ENCODE measurements around the gene KRTAP1-5.
A peak's percentile ranks its signal among the peaks of the same experiment; 100 is the strongest.
"Not testable (repeated sequence)": the region's sequence is repeated elsewhere in the genome, so short reads cannot be mapped to it uniquely, and the experiment has no call there.

Gene KRTAP1-5

DNA sequence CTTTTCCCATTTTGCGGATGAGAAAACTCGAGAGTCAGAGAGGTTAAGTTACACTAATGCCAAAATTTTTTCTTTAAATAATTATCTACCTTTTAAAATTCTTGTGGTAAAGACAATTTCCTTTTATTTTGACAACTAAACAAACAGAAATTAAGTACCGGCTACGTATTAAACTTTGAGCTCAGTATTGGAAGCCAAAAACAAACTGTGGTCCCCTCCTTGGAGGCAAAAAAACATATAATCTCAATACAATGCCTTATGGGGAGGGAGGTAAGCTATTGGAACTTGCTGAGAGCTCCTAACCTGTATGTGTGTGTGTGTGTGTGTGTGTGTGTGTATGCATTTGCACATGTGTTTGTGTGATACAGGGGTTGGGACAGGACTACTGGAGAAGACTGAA is 36.4 kb upstream of the KRTAP1-5 start:
- Histone ChIP-seq H3K4me3 (ENCODE audit: severe bottlenecking) (no peak overlapping the region), H3K36me3 (ENCODE audit: low read depth) (no peaks in the 10 kb centered on the region), H3K27me3 (ENCODE audit: insufficient read depth, poor library complexity, severe bottlenecking) (no peaks in the 10 kb centered on the region), H3K4me1 (ENCODE audit: insufficient read depth, poor library complexity, severe bottlenecking) (peaks cover 46% of the 10 kb centered on the region), H3K27ac (ENCODE audit: poor library complexity, severe bottlenecking) (no peak overlapping the region), H3K9me3 (ENCODE audit: severe bottlenecking) (no peaks in the 10 kb centered on the region)
- TF ChIP-seq, protein P1, sequence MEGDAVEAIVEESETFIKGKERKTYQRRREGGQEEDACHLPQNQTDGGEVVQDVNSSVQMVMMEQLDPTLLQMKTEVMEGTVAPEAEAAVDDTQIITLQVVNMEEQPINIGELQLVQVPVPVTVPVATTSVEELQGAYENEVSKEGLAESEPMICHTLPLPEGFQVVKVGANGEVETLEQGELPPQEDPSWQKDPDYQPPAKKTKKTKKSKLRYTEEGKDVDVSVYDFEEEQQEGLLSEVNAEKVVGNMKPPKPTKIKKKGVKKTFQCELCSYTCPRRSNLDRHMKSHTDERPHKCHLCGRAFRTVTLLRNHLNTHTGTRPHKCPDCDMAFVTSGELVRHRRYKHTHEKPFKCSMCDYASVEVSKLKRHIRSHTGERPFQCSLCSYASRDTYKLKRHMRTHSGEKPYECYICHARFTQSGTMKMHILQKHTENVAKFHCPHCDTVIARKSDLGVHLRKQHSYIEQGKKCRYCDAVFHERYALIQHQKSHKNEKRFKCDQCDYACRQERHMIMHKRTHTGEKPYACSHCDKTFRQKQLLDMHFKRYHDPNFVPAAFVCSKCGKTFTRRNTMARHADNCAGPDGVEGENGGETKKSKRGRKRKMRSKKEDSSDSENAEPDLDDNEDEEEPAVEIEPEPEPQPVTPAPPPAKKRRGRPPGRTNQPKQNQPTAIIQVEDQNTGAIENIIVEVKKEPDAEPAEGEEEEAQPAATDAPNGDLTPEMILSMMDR (IDR thresholded peaks at IDR 0.05; ENCODE audit: poor library complexity, severe bottlenecking): no peak
- ATAC-seq (ENCODE audit: low read depth) (no peak), DNase-seq (ENCODE audit: low spot score) (no peak)

DNA sequence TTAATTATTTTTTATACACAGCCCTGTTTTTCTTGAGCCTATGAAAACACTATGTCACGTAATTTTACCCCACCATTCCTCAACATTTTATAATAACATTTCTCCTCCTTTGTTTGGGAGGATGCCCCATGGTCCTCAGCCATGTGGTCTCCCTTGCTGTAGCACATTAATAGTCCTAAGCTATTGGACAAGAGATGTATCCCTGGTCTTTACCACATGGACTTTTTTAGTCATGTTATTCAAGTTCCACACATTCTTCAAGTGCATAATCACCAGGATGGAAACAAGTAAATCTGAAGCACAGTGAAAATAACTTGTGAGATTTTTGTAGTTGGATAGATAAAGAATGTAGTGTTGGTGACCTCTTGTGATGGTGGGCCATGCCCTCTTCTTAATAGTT is 35.0 kb upstream of the KRTAP1-5 start:
- Histone ChIP-seq H3K36me3 (ENCODE audit: low read depth) (no peaks in the 10 kb centered on the region), H3K27me3 (ENCODE audit: insufficient read depth, poor library complexity, severe bottlenecking) (no peaks in the 10 kb centered on the region), H3K27ac (ENCODE audit: poor library complexity, severe bottlenecking) (peak overlapping the region; percentile 95), H3K9me3 (ENCODE audit: severe bottlenecking) (no peaks in the 10 kb centered on the region), H3K4me3 (ENCODE audit: severe bottlenecking) (no peak overlapping the region), H3K4me1 (ENCODE audit: insufficient read depth, poor library complexity, severe bottlenecking) (peaks cover 50% of the 10 kb centered on the region)
- DNase-seq (ENCODE audit: low spot score): no peak
- ATAC-seq (ENCODE audit: low read depth): peak; percentile 29; the same call in 1 of the 3 replicates
- TF ChIP-seq, protein P1 (IDR thresholded peaks at IDR 0.05; ENCODE audit: poor library complexity, severe bottlenecking): no peak

DNA sequence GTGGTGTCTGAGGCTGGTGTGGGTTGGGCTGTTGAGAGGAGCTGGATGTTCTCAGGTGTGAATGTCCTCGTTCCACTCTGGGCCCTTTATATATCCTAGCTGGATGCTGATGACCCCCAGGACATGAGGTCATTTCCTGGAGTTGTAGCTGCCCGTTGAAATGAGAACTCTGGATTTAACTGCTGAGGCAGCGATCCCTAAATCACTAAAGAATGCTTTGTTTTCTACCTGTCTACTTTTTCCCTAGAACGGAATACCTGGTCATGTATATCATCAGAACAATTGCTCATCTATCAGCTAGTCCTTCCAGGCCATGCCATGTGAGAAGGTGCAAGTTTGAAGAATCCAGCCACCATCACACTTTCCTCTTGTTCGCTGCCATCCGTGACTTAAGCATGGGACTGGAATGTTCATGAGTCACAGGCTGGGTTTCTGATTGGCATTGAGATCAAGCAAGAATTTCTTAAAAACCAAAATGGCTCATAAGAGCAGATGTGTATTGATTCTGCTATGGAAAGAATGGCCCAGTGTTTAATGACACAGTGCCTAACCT is 33.1 kb upstream of the KRTAP1-5 start, which contains the start of gene KRTAP2-3:
KRTAP2-3 (minus strand) TSS at position 63 of the 553 bp plus-strand sequence. CDS start 64 bp downstream, outside the sequence.
- peak within 1 kb of the TSS; percentile 95 for H3K27ac ChIP-seq (ENCODE audit: poor library complexity, severe bottlenecking)
- peaks cover 40% of the 10 kb centered on the region for H3K4me1 ChIP-seq (ENCODE audit: insufficient read depth, poor library complexity, severe bottlenecking)

DNA sequence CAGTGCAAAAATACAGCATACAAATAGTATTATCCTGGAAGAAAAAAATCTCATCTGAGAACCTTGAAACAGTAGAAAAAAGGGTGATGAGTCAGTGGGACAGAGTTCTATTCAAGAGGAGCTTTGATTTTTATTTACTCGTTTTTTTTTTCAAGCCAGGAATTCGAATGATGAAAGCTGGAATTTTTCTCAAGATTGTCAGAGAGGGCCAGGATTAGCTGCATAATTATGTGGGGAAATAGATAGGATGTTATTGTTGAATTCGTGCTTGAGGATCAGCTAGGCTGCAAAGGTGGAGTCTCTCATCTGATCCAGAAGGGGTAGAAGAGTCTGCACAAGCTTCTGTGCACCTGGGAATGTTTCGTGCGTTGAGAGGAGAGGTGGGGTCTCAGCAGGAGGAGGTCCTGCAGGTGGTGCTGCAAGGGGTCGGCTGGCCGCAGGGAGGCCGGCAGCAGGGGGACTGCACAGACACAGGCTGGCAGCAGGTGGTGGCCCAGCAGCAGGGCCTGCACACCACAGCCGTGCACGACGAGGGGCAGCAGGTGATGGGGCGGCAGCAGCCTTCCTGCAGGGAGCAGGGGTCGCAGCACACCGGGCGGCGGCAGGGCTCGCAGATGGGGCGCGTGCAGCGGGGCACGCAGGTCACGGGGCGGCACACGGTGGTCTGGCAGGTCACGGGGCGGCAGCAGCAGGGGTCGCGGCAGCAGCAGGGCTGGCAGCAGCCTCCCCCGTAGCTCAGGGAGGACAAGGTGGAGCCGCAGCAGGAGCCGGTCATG is 32.5 kb upstream of the KRTAP1-5 start:
- H3K27ac ChIP-seq (ENCODE audit: poor library complexity, severe bottlenecking): peak overlapping the region; percentile 95
- not testable (repeated sequence) for H3K27me3 ChIP-seq (ENCODE audit: insufficient read depth, poor library complexity, severe bottlenecking); H3K9me3 ChIP-seq (ENCODE audit: severe bottlenecking); DNase-seq (ENCODE audit: low spot score); H3K4me3 ChIP-seq (ENCODE audit: severe bottlenecking); H3K36me3 ChIP-seq (ENCODE audit: low read depth)
- peak; percentile 66 for ATAC-seq (ENCODE audit: low read depth)
- H3K4me1 ChIP-seq (ENCODE audit: insufficient read depth, poor library complexity, severe bottlenecking): peaks cover 40% of the 10 kb centered on the region

More for the DNA sequence above, 33.1 kb upstream of the KRTAP1-5 start, which contains the start of gene KRTAP2-3:
- Histone ChIP-seq H3K27me3 (ENCODE audit: insufficient read depth, poor library complexity, severe bottlenecking) (no peaks in the 10 kb centered on the region), H3K4me3 (ENCODE audit: severe bottlenecking) (no peak within 1 kb of the TSS), H3K9me3 (ENCODE audit: severe bottlenecking) (no peaks in the 10 kb centered on the region), H3K36me3 (ENCODE audit: low read depth) (no peaks in the 10 kb centered on the region)
- TF ChIP-seq, protein P1 (IDR thresholded peaks at IDR 0.05; ENCODE audit: poor library complexity, severe bottlenecking): no peak
- ATAC-seq (ENCODE audit: low read depth): peak; percentile 75
- DNase-seq (ENCODE audit: low spot score): peak; percentile 74

DNA sequence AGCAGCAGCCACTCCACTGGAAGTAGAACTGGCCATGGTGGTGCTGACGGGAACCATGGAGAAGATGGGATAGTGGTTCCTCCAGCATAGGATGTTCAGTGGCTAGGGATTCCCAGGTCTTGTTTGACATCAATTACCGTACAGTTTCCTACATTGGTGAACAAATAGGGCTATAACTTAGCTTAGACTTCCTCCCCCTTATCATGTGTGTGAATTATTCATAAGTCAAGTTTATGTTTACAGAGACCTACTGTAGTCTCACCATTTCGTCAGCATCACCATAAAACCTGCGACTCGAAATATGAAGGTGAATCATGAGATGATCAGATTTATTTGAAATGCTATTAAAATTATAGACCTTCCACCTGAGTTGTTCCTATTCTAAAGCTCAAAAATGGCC is 31.7 kb upstream of the KRTAP1-5 start:
- no peaks in the 10 kb centered on the region for H3K9me3 ChIP-seq (ENCODE audit: severe bottlenecking)
- ATAC-seq (ENCODE audit: low read depth) (peak; percentile 40; the same call in 2 of the 3 replicates), DNase-seq (ENCODE audit: low spot score) (no peak)
- TF ChIP-seq, protein P1 (IDR thresholded peaks at IDR 0.05; ENCODE audit: poor library complexity, severe bottlenecking): no peak
- H3K27ac ChIP-seq (ENCODE audit: poor library complexity, severe bottlenecking): peak overlapping the region; percentile 95
- peaks cover 40% of the 10 kb centered on the region for H3K4me1 ChIP-seq (ENCODE audit: insufficient read depth, poor library complexity, severe bottlenecking)
- H3K36me3 ChIP-seq (ENCODE audit: low read depth): no peaks in the 10 kb centered on the region
- no peaks in the 10 kb centered on the region for H3K27me3 ChIP-seq (ENCODE audit: insufficient read depth, poor library complexity, severe bottlenecking)
- no peak overlapping the region for H3K4me3 ChIP-seq (ENCODE audit: severe bottlenecking)
